HepG2 (cell line): ENCODE results near the gene OIT3. TPM values are rescaled to one million over a fixed set of nuclear protein-coding genes. Genes with fewer than 3 reads are reported as not detected.

Experiments
- ATAC-seq: fragments of 200-7000 bp; cut with Tn5 transposase; 3 replicates; pipeline ENCODE4 v1.9.1; 2020; ENCODE audit warnings: mild to moderate bottlenecking, moderate library complexity
- BruUV-seq: library from RNA; stranded (reverse); fragments of 400-500 nt; replicated peaks from 2 replicates; lab custom pipeline; 2021; lab: Mats Ljungman, UMichigan
- CTCF ChIA-PET: fragments of 300-600 bp; formaldehyde crosslinking; extraction: SDS; loops from one replicate; lab custom pipeline; 2021; ENCODE audit warnings: low total read pairs, inconsistent platforms, low intra/inter-chr PET ratio; lab: Yijun Ruan, JAX
- POLR2A ChIA-PET: fragments of 350-600 bp; sonication (Branson Sonifier 250); formaldehyde crosslinking; loops from one replicate; lab custom pipeline; 2020; ENCODE audit warnings: antibody characterized with exemption, inconsistent platforms; lab: Yijun Ruan, JAX
- DNase-seq: peaks from one replicate; pipeline ENCODE4 v3.0.0-alpha.2; 2015; ENCODE audit warnings: low spot score
- FAIRE-seq: peaks from 3 replicates; lab custom pipeline; 2011; peaks lifted over from hg19 to GRCh38; lab: Jason Lieb, UNC
- H2AFZ ChIP-seq: one replicate; pipeline ENCODE4 v1.6.1; 2011; ENCODE audit warnings: low read length, inconsistent platforms
- H3K27ac ChIP-seq: fragments of 300-600 bp; 3 replicates; pipeline ENCODE4 v1.8.0; 2011; ENCODE audit warnings: mixed run types, mild to moderate bottlenecking, mixed read lengths, low read length, inconsistent platforms; ENCODE audit not compliant: insufficient read depth; ENCODE audit errors: extremely low read length
- H3K27me3 ChIP-seq, 2 experiments: fragments of 200-600 bp in 1 of 2; 2 replicates in 1 of 2; 3 replicates in 1 of 2; pipeline versions ENCODE4 v1.6.0 to v1.8.0; 2011; ENCODE audit warnings: low read length in 2 of 2, mild to moderate bottlenecking in 2 of 2, moderate library complexity in 2 of 2, inconsistent platforms in 1 of 2; ENCODE audit not compliant: insufficient read depth in 2 of 2, control insufficient read depth in 1 of 2
- H3K36me3 ChIP-seq, 2 experiments: fragments of 200-600 bp in 1 of 2; replicated peaks in 1 of 2; 2 replicates in 1 of 2; 3 replicates in 1 of 2; pipeline versions ENCODE4 v1.5.1 to v1.8.0; 2011; ENCODE audit warnings: low read length in 2 of 2, inconsistent platforms in 1 of 2; ENCODE audit not compliant: insufficient read depth in 2 of 2, control insufficient read depth in 1 of 2
- H3K4me1 ChIP-seq: 2 replicates; pipeline ENCODE4 v1.5.1; 2012; ENCODE audit warnings: low read length, inconsistent platforms; ENCODE audit not compliant: insufficient read depth
- H3K4me2 ChIP-seq: 2 replicates; pipeline ENCODE4 v1.6.0; 2011; ENCODE audit warnings: low read depth, low read length, inconsistent platforms
- H3K4me3 ChIP-seq, 3 experiments: fragments of 200-600 bp in 1 of 3; sonication (generic), shearing (Covaris generic) in 1 of 3; replicated peaks in 1 of 3; 2 replicates each; pipeline ENCODE4 v1.5.1; 2011 to 2016; ENCODE audit warnings: low read length in 3 of 3, inconsistent platforms in 2 of 3, low read depth in 2 of 3, mild to moderate bottlenecking in 2 of 3, control low read depth in 1 of 3, mixed read lengths in 1 of 3; ENCODE audit not compliant: insufficient read depth in 1 of 3
- H3K79me2 ChIP-seq: one replicate; pipeline ENCODE4 v1.6.1; 2011; ENCODE audit warnings: low read length, inconsistent platforms; ENCODE audit not compliant: insufficient read depth
- H3K9ac ChIP-seq: 2 replicates; pipeline ENCODE4 v1.6.0; 2011; ENCODE audit warnings: mild to moderate bottlenecking, low read depth, low read length, inconsistent platforms; ENCODE audit not compliant: insufficient read depth
- H3K9me3 ChIP-seq: 2 replicates; pipeline ENCODE4 v1.5.1; 2012; ENCODE audit warnings: mild to moderate bottlenecking, low read length
- H4K20me1 ChIP-seq: 2 replicates; pipeline ENCODE4 v1.6.0; 2011; ENCODE audit warnings: inconsistent platforms, mild to moderate bottlenecking, low read length, moderate library complexity; ENCODE audit not compliant: insufficient read depth
- ADNP ChIP-seq: sonication (generic); formaldehyde crosslinking; IDR thresholded peaks from 2 replicates; pipeline ENCODE4 v1.4.0; 2020; ENCODE audit warnings: missing genetic modification reagents
- CCDC6 ChIP-seq: sonication (generic); formaldehyde crosslinking; IDR thresholded peaks from 2 replicates; pipeline ENCODE4 v1.8.1; 2022; ENCODE audit warnings: mild to moderate bottlenecking, missing genetic modification reagents, moderate library complexity
- HDAC6 ChIP-seq: fragments of 200-600 bp; sonication (generic); IDR thresholded peaks from 2 replicates; pipeline ENCODE4 v1.7.0; 2017; ENCODE audit warnings: mild to moderate bottlenecking, antibody characterized with exemption, low read length, low read depth
- MEF2D ChIP-seq: sonication (generic); formaldehyde crosslinking; IDR thresholded peaks from 2 replicates; pipeline ENCODE4 v1.5.1; 2020; ENCODE audit warnings: mild to moderate bottlenecking, missing genetic modification reagents
- MTERF4 ChIP-seq: sonication (generic); formaldehyde crosslinking; IDR thresholded peaks from 2 replicates; pipeline ENCODE4 v1.8.0; 2023; ENCODE audit warnings: mild to moderate bottlenecking, missing genetic modification reagents
- POLR2A ChIP-seq, 2 experiments: IDR thresholded peaks; 2 replicates each; pipeline ENCODE4 v1.6.1; 2011; ENCODE audit warnings: low read depth in 2 of 2, low read length in 2 of 2, mild to moderate bottlenecking in 1 of 2, moderate library complexity in 1 of 2; ENCODE audit not compliant: insufficient read depth in 1 of 2
- RNF2 ChIP-seq: fragments of 450-650 bp; conservative IDR thresholded peaks from 2 replicates; pipeline ENCODE4 v1.6.1; 2016; ENCODE audit warnings: low read depth
- TAF1 ChIP-seq: sonication (generic); formaldehyde crosslinking; IDR thresholded peaks from 2 replicates; pipeline ENCODE4 v1.4.0; 2020; ENCODE audit warnings: missing genetic modification reagents
- TFAP4 ChIP-seq: sonication (generic); IDR thresholded peaks from 2 replicates; pipeline ENCODE4 v1.6.1; 2016; ENCODE audit warnings: low read depth, borderline replicate concordance
- ZNF180 ChIP-seq: sonication (generic); formaldehyde crosslinking; IDR thresholded peaks from 2 replicates; pipeline ENCODE4 v1.4.0; 2020; ENCODE audit warnings: low read depth, missing genetic modification reagents, borderline replicate concordance
- ZNF335 ChIP-seq: sonication (generic); formaldehyde crosslinking; IDR thresholded peaks from 2 replicates; pipeline ENCODE4 v1.4.0; 2020; ENCODE audit warnings: missing genetic modification reagents
- ZNF615 ChIP-seq: sonication (generic); formaldehyde crosslinking; IDR thresholded peaks from 2 replicates; pipeline ENCODE4 v1.5.0; 2020; ENCODE audit warnings: mild to moderate bottlenecking, missing genetic modification reagents, borderline replicate concordance
- ZNF710 ChIP-seq: sonication (generic); formaldehyde crosslinking; IDR thresholded peaks from 2 replicates; pipeline ENCODE4 v1.5.0; 2020; ENCODE audit warnings: mild to moderate bottlenecking, missing genetic modification reagents, borderline replicate concordance
- ZNF768 ChIP-seq: sonication (generic); formaldehyde crosslinking; IDR thresholded peaks from 2 replicates; pipeline ENCODE4 v1.4.0; 2020; ENCODE audit warnings: missing genetic modification reagents
- WGBS: methylation state at CpG from one replicate; pipeline ENCODE4 v1.1.6; 2017; ENCODE audit warnings: low lambda C conversion rate; 5-methylcytosine and 5-hydroxymethylcytosine counted together
- in situ Hi-C: cut with HindIII; loops from 2 replicates; pipeline ENCODE4 v1.10.0; 2017; ENCODE audit warnings: low pct_unique_long_range_greater_than_20kb; ENCODE audit not compliant: extremely low pct_ligation_motif_present
- intact Hi-C: fragments of 100-400 bp; cut with micrococcal nuclease; formaldehyde crosslinking; loops from one replicate; pipeline ENCODE4 v1.10.0; 2022; ENCODE audit not compliant: unreplicated experiment
- polyA plus RNA-seq, 8 experiments: library from polyadenylated mRNA; depleted of rRNA in 3 of 8; stranded (reverse) in 7 of 8; unstranded in 1 of 8; fragments of >200 nt; fragmentation: Illumina TruSeq in 4 of 8; extraction: Trizol in 4 of 8; gene quantifications; 2 replicates each; pipeline versions ENCODE4 v1.2.1 to v1.2.3, GENCODE V29; 2011 to 2016; ENCODE audit warnings: low read depth in 4 of 8, missing spikeins in 1 of 8, mixed read lengths in 1 of 8; ENCODE audit not compliant: insufficient read depth in 1 of 8
- total RNA-seq, 5 experiments: library from RNA; depleted of rRNA; stranded (reverse); fragments of >200 nt; fragmentation: Illumina TruSeq; extraction: Trizol; gene quantifications; 2 replicates each; pipeline ENCODE4 v1.2.3, GENCODE V29; 2016; ENCODE audit warnings: low read depth in 1 of 5
- TF ChIP-seq, protein P1 (sequence below), 2 experiments: IDR thresholded peaks; 2 replicates each; pipeline ENCODE4 v1.6.1; 2011 to 2012; ENCODE audit warnings: low read length in 2 of 2, borderline replicate concordance in 1 of 2, low read depth in 1 of 2, mild to moderate bottlenecking in 1 of 2, moderate library complexity in 1 of 2

Gene OIT3
- total and polyA plus RNA-seq, 2 of the 13 experiments (the other 11 are each of a cell fraction or from before 2014, with no cell fraction given), result not detected

- TF ChIP-seq HDAC6, result no peak
- peak; percentile 32; the same call in 1 of the 2 replicates for TF ChIP-seq ZNF335 (CRISPR knock-in tag)
- TF ChIP-seq TFAP4, result peak; percentile 16; the same call in 1 of the 2 replicates
- TF ChIP-seq MTERF4 (CRISPR knock-in tag), result no peak
- no peak for TF ChIP-seq CCDC6 (CRISPR knock-in tag)
- 0 out of 2 replicates have a peak, but pooled peaks have one; percentile 15 for TF ChIP-seq ZNF710
- TF ChIP-seq RNF2, result no peak
Observed at GRCh38 chr10:72952642-72953158, 59.2 kb downstream of the OIT3 start (continued).

GRCh38 chr10:72953687-72954086, 60.1 kb downstream of the OIT3 start:
- Histone ChIP-seq H2AFZ (no peak overlapping the region), H3K27ac (peak overlapping the region; percentile 73)
- no TSS peak for BruUV-seq
- TF ChIP-seq MEF2D (CRISPR knock-in tag), result no peak
- no peak for TF ChIP-seq ZNF615 (CRISPR knock-in tag)
- TF ChIP-seq TAF1 (CRISPR knock-in tag), result 0 out of 2 replicates have a peak, but pooled peaks have one; percentile 24
- TF ChIP-seq CCDC6 (CRISPR knock-in tag), result 0 out of 2 replicates have a peak, but pooled peaks have one; percentile 39
- TF ChIP-seq ADNP (CRISPR knock-in tag), result no peak
- TF ChIP-seq POLR2A (IDR thresholded peaks at IDR 0.05; ENCODE audit: insufficient read depth in 1 of 2, low read depth in 2 of 2, low read length in 2 of 2), result 0 out of 4 replicates have a peak, but pooled peaks of 1 of the 2 experiments have one; percentile 37
- no peak for TF ChIP-seq ZNF180 (CRISPR knock-in tag)
- TF ChIP-seq, protein P1, sequence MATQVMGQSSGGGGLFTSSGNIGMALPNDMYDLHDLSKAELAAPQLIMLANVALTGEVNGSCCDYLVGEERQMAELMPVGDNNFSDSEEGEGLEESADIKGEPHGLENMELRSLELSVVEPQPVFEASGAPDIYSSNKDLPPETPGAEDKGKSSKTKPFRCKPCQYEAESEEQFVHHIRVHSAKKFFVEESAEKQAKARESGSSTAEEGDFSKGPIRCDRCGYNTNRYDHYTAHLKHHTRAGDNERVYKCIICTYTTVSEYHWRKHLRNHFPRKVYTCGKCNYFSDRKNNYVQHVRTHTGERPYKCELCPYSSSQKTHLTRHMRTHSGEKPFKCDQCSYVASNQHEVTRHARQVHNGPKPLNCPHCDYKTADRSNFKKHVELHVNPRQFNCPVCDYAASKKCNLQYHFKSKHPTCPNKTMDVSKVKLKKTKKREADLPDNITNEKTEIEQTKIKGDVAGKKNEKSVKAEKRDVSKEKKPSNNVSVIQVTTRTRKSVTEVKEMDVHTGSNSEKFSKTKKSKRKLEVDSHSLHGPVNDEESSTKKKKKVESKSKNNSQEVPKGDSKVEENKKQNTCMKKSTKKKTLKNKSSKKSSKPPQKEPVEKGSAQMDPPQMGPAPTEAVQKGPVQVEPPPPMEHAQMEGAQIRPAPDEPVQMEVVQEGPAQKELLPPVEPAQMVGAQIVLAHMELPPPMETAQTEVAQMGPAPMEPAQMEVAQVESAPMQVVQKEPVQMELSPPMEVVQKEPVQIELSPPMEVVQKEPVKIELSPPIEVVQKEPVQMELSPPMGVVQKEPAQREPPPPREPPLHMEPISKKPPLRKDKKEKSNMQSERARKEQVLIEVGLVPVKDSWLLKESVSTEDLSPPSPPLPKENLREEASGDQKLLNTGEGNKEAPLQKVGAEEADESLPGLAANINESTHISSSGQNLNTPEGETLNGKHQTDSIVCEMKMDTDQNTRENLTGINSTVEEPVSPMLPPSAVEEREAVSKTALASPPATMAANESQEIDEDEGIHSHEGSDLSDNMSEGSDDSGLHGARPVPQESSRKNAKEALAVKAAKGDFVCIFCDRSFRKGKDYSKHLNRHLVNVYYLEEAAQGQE (IDR thresholded peaks at IDR 0.05; ENCODE audit: borderline replicate concordance in 1 of 2, low read depth in 1 of 2, low read length in 2 of 2), result peak in 1 of 2 experiments; percentile 35; a peak in 2 of 4 replicates
- TF ChIP-seq ZNF768 (CRISPR knock-in tag), result 0 out of 2 replicates have a peak, but pooled peaks have one; percentile 31

More at GRCh38 chr10:72953687-72954086, 60.1 kb downstream of the OIT3 start:
- POLR2A ChIA-PET, result interaction anchor here (1.0 to 1.9 kb wide), 5 partner anchors 15 to 737 kb away, joined by 3 to 5 read pairs (median 4); partner anchors contain the start of gene ASCC1
- in situ Hi-C loops (no loop called here), intact Hi-C loops (no loop called here)
- H3K4me1 ChIP-seq, result peaks cover 36% of the 10 kb centered on the region
- H3K9me3 ChIP-seq, result no peaks in the 10 kb centered on the region
- peak; percentile 21 for DNase-seq
- H3K79me2 ChIP-seq, result peaks cover 12% of the 10 kb centered on the region
- no peaks in the 10 kb centered on the region for H4K20me1 ChIP-seq
- ATAC-seq, result peak; percentile 72
- no peaks in the 10 kb centered on the region for H3K27me3 ChIP-seq
- WGBS, result 2% methylated on average over 7 of the region's 8 CpGs
- FAIRE-seq, result no peak
- peak overlapping the region; percentile 63 for H3K9ac ChIP-seq
- H3K4me3 ChIP-seq, result peak overlapping the region; percentile 67 to 73 (median 70)
- CTCF ChIA-PET, result no interaction called here
- peak overlapping the region; percentile 91 for H3K4me2 ChIP-seq
- no peaks in the 10 kb centered on the region for H3K36me3 ChIP-seq
